AG09319 (cell line): ENCODE results near the gene RSRC1.
"Not testable (repeated sequence)": the region's sequence is repeated elsewhere in the genome, so short reads cannot be mapped to it uniquely, and the experiment has no call there.

Experiments used
- DNase-seq: peaks from one replicate; pipeline ENCODE4 v3.0.0-alpha.2; 2010; ENCODE audit warnings: low read depth; ENCODE audit errors: extremely low read depth
- TF ChIP-seq, protein P1 (sequence below): IDR thresholded peaks from 2 replicates; pipeline ENCODE4 v1.5.1; 2011; ENCODE audit warnings: low read depth, mild to moderate bottlenecking, inconsistent platforms, low read length, moderate library complexity

The RSRC1 gene

GRCh38 chr3:158486200-158486599 is 376.3 kb downstream of the RSRC1 start:
- TF ChIP-seq, protein P1, sequence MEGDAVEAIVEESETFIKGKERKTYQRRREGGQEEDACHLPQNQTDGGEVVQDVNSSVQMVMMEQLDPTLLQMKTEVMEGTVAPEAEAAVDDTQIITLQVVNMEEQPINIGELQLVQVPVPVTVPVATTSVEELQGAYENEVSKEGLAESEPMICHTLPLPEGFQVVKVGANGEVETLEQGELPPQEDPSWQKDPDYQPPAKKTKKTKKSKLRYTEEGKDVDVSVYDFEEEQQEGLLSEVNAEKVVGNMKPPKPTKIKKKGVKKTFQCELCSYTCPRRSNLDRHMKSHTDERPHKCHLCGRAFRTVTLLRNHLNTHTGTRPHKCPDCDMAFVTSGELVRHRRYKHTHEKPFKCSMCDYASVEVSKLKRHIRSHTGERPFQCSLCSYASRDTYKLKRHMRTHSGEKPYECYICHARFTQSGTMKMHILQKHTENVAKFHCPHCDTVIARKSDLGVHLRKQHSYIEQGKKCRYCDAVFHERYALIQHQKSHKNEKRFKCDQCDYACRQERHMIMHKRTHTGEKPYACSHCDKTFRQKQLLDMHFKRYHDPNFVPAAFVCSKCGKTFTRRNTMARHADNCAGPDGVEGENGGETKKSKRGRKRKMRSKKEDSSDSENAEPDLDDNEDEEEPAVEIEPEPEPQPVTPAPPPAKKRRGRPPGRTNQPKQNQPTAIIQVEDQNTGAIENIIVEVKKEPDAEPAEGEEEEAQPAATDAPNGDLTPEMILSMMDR = no peak
- DNase-seq = no peak

- no peak for DNase-seq
- TF ChIP-seq, protein P1 = no peak
These were observed 378.8 kb downstream of the RSRC1 start for GRCh38 chr3:158488670-158489069.

- DNase-seq = no peak
- TF ChIP-seq, protein P1 = no peak
These were observed 379.3 kb downstream of the RSRC1 start for GRCh38 chr3:158489181-158489580.

GRCh38 chr3:158491968-158492367 is 382.1 kb downstream of the RSRC1 start:
- TF ChIP-seq, protein P1 = no peak
- DNase-seq = no peak

DNA sequence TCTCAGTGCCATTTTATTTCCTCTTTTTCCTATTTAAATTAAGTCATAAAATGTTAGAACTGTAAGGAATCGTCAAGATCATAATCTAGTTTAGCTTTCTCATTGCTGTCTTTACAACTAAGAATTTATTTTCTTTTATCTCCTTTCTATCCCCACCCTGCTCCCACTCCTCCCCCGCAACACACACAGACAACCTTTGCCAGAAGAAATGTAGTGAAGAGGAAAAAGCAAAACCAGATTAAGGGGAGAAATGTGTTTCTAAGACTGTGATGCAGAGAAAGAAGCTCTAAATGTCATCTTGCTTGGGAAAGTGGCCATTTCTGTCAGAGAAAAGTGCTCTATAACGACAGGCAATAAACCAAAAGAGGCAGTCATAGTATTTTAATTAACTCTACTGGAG is 382.8 kb downstream of the RSRC1 start:
- DNase-seq = no peak
- TF ChIP-seq, protein P1 = no peak

DNA sequence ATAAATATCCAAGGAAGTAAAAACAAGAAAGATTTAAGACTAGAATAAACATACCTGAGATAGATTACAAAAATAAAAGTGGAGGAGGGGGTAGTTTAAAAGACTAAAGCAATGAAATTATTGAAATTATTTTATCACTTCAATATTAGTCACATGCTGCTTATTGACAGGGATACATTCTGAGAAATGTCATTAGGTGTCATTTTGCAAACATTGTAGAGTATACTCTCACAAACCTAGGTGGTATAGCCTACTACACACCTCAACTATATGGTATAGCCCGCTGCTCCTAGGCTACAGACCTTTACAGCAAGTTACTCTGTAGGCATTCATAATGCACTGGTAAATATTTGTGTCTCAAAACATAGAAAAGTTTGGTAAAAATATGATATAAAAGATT is 384.0 kb downstream of the RSRC1 start:
- no peak for DNase-seq
- TF ChIP-seq, protein P1 = no peak

GRCh38 chr3:158494673-158495072 is 384.8 kb downstream of the RSRC1 start:
- no peak for DNase-seq
- TF ChIP-seq, protein P1 = no peak

DNA sequence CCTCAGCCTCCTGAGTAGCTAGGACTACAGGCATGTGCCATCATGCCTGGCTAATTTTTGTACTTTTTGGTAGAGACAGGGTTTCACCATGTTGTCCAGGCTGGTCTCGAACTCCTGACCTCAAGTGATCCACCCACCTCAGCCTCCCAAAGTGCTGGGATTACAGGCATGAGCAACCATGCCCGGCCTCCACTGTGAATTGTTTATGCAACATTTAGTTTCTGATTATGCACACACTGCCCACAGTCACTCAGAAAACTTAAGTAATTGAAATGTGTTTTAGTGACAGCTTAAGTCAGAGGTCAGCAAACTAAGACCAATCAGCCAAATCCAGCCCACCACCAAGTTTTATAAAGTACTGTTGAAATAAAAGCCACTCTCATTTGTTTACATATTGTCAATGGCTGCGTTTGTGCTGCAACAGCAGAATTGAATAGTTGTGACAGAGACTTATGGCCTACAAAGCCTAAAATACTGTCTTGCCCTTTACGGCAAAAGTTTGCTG is 385.6 kb downstream of the RSRC1 start:
- not testable (repeated sequence) for DNase-seq
